SHP77 treated with DMSO at 0.1 percent for 48 hours (cell line): ENCODE results near the gene NPR3.
A peak's percentile ranks its signal among the peaks of the same experiment; 100 is the strongest.
"Not testable (repeated sequence)": the region's sequence is repeated elsewhere in the genome, so short reads cannot be mapped to it uniquely, and the experiment has no call there.

Experiments used
- DNase-seq: peaks from one replicate; lab custom pipeline; 2025; lab: John Stamatoyannopoulos, UW

The NPR3 gene

DNA sequence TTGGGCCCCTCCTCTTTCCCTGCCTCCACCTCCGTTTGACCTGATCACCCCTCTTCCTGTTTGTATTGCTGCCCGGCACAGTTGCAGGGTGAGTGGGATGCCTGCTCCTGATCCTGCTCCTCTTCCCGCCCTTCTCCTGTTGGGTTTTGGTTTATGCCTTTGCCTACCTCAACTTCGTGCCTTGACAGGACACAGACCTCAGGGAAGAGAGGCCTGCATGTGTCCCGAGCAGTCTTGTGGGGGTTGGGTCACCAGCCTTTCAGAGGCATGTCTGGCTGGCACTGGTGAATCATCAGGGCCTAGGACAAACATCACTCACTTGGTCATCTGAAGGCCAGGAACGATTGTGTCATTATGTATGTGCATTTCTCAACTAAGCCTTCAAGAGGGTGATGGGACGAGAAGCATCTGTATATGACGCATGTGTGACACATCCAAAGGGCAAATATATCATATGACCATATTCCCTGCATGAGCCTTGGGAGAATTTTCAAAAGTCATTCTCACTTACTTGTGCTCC is 56.9 kb downstream of the NPR3 start:
- peak; percentile 65 for DNase-seq

DNA sequence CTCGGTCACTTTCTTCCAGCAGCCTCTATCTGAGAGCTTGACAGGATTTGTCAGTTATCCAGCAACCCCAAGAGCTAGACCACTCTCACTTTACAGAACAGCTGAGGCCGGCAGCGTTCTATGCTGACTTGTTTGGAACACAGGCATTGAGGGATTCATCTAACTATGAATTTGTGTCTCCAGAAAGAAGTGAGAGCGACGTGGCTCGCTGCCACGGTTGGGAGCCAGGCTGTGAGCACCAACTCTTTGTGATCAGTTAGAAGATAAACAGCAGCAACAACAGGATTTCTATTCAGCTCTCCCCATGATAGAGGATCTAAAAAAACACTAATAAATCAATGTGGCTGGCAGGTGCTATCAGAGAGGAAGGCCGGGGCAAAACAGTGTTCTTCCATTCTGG is 58.6 kb downstream of the NPR3 start:
- peak; percentile 36 for DNase-seq

- no peak for DNase-seq
These were observed 59.3 kb downstream of the NPR3 start for GRCh38 chr5:32770444-32770843.

- no peak for DNase-seq
These were observed 59.9 kb downstream of the NPR3 start for GRCh38 chr5:32771037-32771436.

GRCh38 chr5:32773944-32774343 is 62.8 kb downstream of the NPR3 start:
- no peak for DNase-seq

- no peak for DNase-seq
These were observed 65.1 kb downstream of the NPR3 start for GRCh38 chr5:32776200-32776599.

GRCh38 chr5:32777222-32777621 is 66.1 kb downstream of the NPR3 start:
- DNase-seq, result no peak

DNA sequence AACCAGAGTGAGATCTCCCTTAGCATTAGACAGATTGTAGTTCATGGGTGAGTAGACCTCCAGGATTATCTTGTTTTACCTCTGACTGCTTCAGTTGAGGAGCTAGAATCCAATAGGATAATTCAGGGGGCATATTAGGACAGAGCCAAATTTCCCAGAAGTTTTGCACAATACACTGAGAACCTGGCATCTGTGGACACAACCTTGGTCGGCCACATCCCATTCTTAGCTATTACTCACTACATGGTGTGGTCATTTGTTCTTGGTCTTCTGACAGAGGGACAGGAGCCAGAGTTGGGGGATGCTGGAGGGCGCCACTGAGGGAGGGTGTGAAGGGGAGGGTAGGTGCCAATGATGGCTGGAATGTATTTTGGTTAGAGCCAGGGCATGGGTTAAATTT is 66.6 kb downstream of the NPR3 start:
- no peak for DNase-seq

DNA sequence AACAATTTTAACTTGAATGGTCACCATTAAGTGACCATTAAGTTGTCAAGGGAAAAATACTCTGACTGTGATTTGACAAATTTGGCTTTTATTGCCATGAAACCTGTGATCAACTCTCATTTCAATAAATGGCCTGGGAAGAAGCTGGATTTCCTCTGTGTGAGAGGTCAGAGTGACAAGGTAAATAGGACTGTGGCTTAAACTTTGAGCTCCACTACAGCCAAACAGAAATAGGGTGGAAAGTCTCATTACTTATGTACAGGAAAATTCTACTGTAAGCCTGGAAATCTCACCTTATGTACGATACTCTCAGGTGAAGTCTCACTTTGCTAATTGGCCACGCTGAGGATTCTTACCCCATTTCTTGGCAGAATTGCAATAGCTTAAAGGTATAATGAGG is 67.3 kb downstream of the NPR3 start:
- no peak for DNase-seq

- DNase-seq, result no peak
These were observed 68.8 kb downstream of the NPR3 start for GRCh38 chr5:32779754-32780415.

DNA sequence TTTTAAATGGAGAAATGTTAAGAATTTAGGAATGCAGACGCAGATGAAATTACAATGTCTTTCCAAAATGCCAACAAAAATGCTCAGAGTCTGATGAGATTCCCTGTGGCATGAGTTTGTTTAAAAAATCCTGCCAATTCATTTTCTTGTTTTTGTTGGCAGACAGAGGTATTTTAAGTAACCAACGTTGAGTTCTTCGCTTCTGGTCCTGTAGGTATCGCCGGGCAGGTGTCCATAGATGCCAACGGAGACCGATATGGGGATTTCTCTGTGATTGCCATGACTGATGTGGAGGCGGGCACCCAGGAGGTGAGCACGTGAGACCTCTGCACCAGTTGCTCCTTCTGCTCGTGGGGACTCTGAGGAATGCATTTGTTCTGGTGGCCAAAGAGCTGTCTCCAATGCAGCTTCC is 69.4 kb downstream of the NPR3 start:
- no peak for DNase-seq

DNA sequence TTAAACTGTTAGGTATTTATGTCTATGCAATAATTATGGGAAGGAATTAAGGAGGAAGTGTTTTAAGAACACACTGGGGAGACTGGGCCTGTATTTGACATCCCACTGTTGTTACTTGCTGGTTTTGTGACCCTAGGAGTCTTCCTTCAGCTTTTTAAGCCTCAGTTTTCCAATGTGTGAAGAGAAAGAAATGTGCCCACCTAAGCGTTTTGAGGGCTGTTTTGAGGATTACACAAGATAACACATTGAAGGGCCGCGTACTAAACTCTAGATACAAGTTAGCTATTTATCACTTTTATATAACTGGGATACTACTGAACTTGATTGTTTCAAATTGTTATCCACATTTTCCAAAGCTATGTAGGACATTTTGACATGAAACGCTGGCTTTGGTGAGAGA is 72.5 kb downstream of the NPR3 start:
- no peak for DNase-seq

- DNase-seq, result no peak
These were observed 74.6 kb downstream of the NPR3 start for GRCh38 chr5:32785611-32786254.

DNA sequence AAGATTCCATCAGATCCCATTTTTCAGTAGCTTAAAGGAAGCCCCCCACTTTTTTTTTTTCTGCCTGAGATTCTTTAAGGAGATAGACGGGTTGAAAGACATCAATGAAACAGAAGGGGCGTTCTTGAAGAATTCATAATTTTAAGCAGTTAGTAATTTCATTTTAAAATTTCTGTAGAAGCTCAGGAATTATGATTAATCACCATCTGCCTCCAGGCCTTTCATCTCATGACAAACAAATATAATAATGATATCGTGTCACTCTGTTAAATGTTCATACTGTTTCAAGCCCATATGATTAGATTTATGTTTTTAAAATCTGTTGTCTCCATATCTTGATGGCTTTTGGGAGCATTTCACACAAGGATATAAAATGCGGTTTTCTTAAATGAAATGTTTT is 75.2 kb downstream of the NPR3 start:
- DNase-seq, result no peak

GRCh38 chr5:32790411-32790951 is 79.4 kb downstream of the NPR3 start:
- no peak for DNase-seq

GRCh38 chr5:32791536-32792243 is 80.6 kb downstream of the NPR3 start:
- no peak for DNase-seq

DNA sequence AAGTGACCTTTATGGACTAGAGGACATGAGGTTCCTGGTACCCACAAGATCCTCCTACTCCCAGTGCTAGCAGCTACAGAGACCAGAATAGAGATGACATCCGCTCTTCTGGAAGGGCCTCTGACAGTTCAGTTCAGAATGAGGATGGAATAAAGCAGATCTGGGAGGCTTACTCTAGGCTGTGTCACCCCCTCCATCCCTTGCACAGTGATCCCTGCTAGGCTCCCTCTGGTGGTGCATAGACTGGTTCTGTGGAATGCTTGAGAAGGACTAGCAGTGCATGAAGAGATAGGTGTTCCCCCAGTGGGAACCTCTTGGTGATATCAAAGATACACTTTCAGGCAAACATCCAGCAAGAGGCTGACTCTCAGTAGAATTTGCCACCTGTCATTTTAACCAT is 83.0 kb downstream of the NPR3 start:
- no peak for DNase-seq

- no peak for DNase-seq
These were observed 91.6 kb downstream of the NPR3 start for GRCh38 chr5:32802764-32803163.

DNA sequence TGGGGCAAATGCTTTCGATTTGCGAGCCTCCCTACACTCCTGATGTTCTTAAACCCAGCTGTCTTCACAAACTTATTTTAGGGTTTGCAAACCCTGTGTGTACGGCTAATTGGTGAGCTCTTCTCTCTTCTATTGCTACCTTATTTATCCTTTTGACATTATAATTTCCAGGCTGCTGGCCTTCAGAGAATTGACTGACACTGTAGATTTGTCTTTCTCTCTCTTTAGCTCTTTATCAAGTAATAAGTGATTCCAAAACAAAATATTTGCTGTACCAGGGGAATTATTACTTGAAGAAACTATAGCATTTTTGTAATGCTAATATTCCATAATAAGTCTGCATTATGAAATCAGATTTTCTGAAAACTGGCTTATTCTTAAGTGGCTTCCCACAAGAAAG is 92.5 kb downstream of the NPR3 start:
- no peak for DNase-seq

DNA sequence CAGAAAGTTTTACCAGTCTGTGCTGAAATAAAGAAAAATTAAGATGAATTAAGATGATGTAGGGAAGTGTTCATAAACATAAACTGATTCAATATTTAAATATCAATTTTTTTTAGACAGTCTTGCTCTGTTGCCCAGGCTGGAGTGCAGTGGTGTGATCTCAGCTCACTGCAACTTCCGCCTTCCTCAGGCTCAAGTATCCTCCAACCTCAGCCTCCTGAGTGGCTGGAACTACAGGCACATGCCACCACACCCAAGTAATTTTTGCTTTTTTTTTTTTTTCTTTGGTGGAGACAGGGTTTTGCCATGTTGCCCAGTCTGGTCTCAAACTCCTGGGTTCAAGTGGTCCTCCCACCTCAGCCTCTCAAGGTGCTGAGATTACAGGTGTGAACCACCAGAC is 94.3 kb downstream of the NPR3 start:
- not testable (repeated sequence) for DNase-seq

GRCh38 chr5:32805971-32806638 is 95.0 kb downstream of the NPR3 start:
- DNase-seq, result no peak

DNA sequence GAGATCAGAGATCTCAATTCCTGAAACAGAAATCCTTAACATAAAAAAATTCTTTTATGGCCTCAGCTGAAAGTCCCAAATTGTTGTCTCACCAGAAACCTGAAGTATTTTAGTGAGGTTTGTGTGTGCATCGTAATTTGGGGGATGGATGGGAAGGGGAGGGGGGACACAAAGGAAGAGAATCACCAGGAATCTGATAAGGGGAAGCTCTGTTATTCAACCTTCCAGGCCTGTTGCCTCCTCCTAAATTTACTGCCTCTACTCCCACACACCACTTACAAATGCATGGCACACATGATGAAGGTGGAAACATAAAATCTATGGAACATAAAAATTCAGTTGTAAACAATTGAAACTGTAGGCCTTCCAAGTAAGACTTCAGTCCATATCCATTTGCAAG is 97.7 kb downstream of the NPR3 start:
- DNase-seq, result no peak
